Ishikawa (cell line): ENCODE data around the gene KRTAP3-3.

Source experiments
- CEBPB ChIP-seq: IDR thresholded peaks from 2 replicates; pipeline ENCODE4 v1.6.1; 2012
- MAX ChIP-seq: IDR thresholded peaks from 2 replicates; pipeline ENCODE4 v1.6.1; 2012
- NFIC ChIP-seq: IDR thresholded peaks from 2 replicates; pipeline ENCODE4 v1.6.1; 2012
- ZBTB7A ChIP-seq: IDR thresholded peaks from 2 replicates; pipeline ENCODE4 v1.6.1; 2012; ENCODE audit warnings: low read depth

- TF ChIP-seq CEBPB = no peak
- no peak for TF ChIP-seq NFIC
- TF ChIP-seq ZBTB7A = no peak
- TF ChIP-seq MAX = no peak
These were observed 7.8 kb upstream of the KRTAP3-3 start for GRCh38 chr17:41001795-41002194.
